Stimulated activated naive B cell treated with anti-CD40 and anti-IgM and Interleukin-4, amounts not matched to agents 10 μg/mL and 1 μg/mL and 100 μg/mL, for 72 hours (primary cell): ENCODE results near the gene PIM1.
"Not testable (repeated sequence)": the region's sequence is repeated elsewhere in the genome, so short reads cannot be mapped to it uniquely, and the experiment has no call there.

Source experiments
- ATAC-seq, 2 donors: fragments of 150-1000 bp; cut with Tn5 transposase; replicated peaks; 2 replicates each; pipeline ENCODE4 v1.10.0; 2021; ENCODE audit warnings: moderate library complexity in 1 of 2
- DNase-seq: peaks from one replicate; pipeline ENCODE4 v3.0.0; 2021
- H3K27ac Mint-ChIP-seq: one replicate; pipeline ENCODE4 v1.8.0; 2022; ENCODE audit warnings: mild to moderate bottlenecking, mixed read lengths
- H3K27me3 Mint-ChIP-seq, 2 donors: one replicate each; pipeline ENCODE4 v1.8.0; 2022; ENCODE audit warnings: mixed read lengths in 2 of 2
- H3K36me3 Mint-ChIP-seq, 2 donors: one replicate each; pipeline ENCODE4 v1.8.0; 2022; ENCODE audit warnings: mixed read lengths in 2 of 2, mild to moderate bottlenecking in 1 of 2
- H3K4me1 Mint-ChIP-seq, 2 donors: one replicate each; pipeline ENCODE4 v1.8.0; 2022; ENCODE audit warnings: mixed read lengths in 2 of 2, mild to moderate bottlenecking in 1 of 2
- H3K4me3 Mint-ChIP-seq, 2 donors: one replicate each; pipeline ENCODE4 v1.8.0; 2022; ENCODE audit warnings: mild to moderate bottlenecking in 2 of 2, mixed read lengths in 2 of 2, moderate library complexity in 1 of 2
- H3K9me3 Mint-ChIP-seq, 2 donors: one replicate each; pipeline ENCODE4 v1.8.0; 2022; ENCODE audit warnings: mixed read lengths in 2 of 2, mild to moderate bottlenecking in 1 of 2

Gene PIM1

GRCh38 chr6:37171970-37172812, 2.2 kb downstream of the PIM1 start:
- H3K4me1 Mint-ChIP-seq: peaks cover 44 to 82% of the 10 kb centered on the region in 2 donors
- peak; percentile 3 to 5 for ATAC-seq

GRCh38 chr6:37172912-37173492, 3.0 kb downstream of the PIM1 start:
- peaks cover 51 to 87% of the 10 kb centered on the region in 2 donors for H3K4me1 Mint-ChIP-seq
- peak overlapping the region; percentile 40 to 49 for H3K4me3 Mint-ChIP-seq
- ATAC-seq (no peak), DNase-seq (no peak)
- H3K27me3 Mint-ChIP-seq: no peaks in the 10 kb centered on the region
- no peaks in the 10 kb centered on the region for H3K9me3 Mint-ChIP-seq
- H3K27ac Mint-ChIP-seq: peak overlapping the region; percentile 51
- peaks cover 31 to 33% of the 10 kb centered on the region in 2 donors for H3K36me3 Mint-ChIP-seq

More at GRCh38 chr6:37171970-37172812, 2.2 kb downstream of the PIM1 start:
- Mint-ChIP-seq H3K4me3 (peak overlapping the region; percentile 91 to 92), H3K27ac (peak overlapping the region; percentile 86), H3K36me3 (peaks cover 31 to 32% of the 10 kb centered on the region in 2 donors), H3K27me3 (no peaks in the 10 kb centered on the region), H3K9me3 (no peaks in the 10 kb centered on the region)
- peak; percentile 73 for DNase-seq

GRCh38 chr6:37173493-37174195, 3.7 kb downstream of the PIM1 start:
- H3K4me1 Mint-ChIP-seq: peaks cover 53 to 85% of the 10 kb centered on the region in 2 donors
- DNase-seq: peak; percentile 37

GRCh38 chr6:37174196-37174514, 4.2 kb downstream of the PIM1 start:
- Mint-ChIP-seq H3K27ac (peak overlapping the region; percentile 31), H3K4me1 (peaks cover 50 to 80% of the 10 kb centered on the region in 2 donors), H3K9me3 (no peaks in the 10 kb centered on the region), H3K27me3 (no peaks in the 10 kb centered on the region), H3K4me3 (peak overlapping the region; percentile 25 to 49), H3K36me3 (peaks cover 31 to 33% of the 10 kb centered on the region in 2 donors)
- no peak for ATAC-seq
- no peak for DNase-seq

More at GRCh38 chr6:37173493-37174195, 3.7 kb downstream of the PIM1 start:
- H3K9me3 Mint-ChIP-seq: no peaks in the 10 kb centered on the region
- H3K27ac Mint-ChIP-seq: peak overlapping the region; percentile 51
- H3K27me3 Mint-ChIP-seq: no peaks in the 10 kb centered on the region
- H3K36me3 Mint-ChIP-seq: peaks cover 31 to 33% of the 10 kb centered on the region in 2 donors
- H3K4me3 Mint-ChIP-seq: peak overlapping the region; percentile 40 to 49
- peak; percentile 20 to 24 for ATAC-seq

GRCh38 chr6:37174515-37175331, 4.8 kb downstream of the PIM1 start:
- H3K36me3 Mint-ChIP-seq: peaks cover 31 to 33% of the 10 kb centered on the region in 2 donors
- no peaks in the 10 kb centered on the region for H3K9me3 Mint-ChIP-seq
- ATAC-seq: no peak
- peak overlapping the region; percentile 51 for H3K27ac Mint-ChIP-seq
- H3K4me1 Mint-ChIP-seq: peaks cover 47 to 75% of the 10 kb centered on the region in 2 donors
- H3K4me3 Mint-ChIP-seq: peak overlapping the region in 1 of 2 donors; percentile 44
- DNase-seq: no peak
- H3K27me3 Mint-ChIP-seq: no peaks in the 10 kb centered on the region

- Mint-ChIP-seq H3K4me1 (peaks cover 47 to 75% of the 10 kb centered on the region in 2 donors), H3K9me3 (no peaks in the 10 kb centered on the region), H3K4me3 (peak overlapping the region; percentile 45 to 47), H3K27ac (peak overlapping the region; percentile 77), H3K27me3 (no peaks in the 10 kb centered on the region), H3K36me3 (peaks cover 31 to 33% of the 10 kb centered on the region in 2 donors)
- peak; percentile 61 for DNase-seq
- peak; percentile 76 to 83 for ATAC-seq
These were observed 5.6 kb downstream of the PIM1 start for GRCh38 chr6:37175332-37176267.

GRCh38 chr6:37176268-37177076, 6.5 kb downstream of the PIM1 start:
- Mint-ChIP-seq H3K4me1 (peaks cover 46 to 69% of the 10 kb centered on the region in 2 donors), H3K27me3 (no peaks in the 10 kb centered on the region), H3K27ac (no peak overlapping the region), H3K36me3 (peaks cover 26 to 28% of the 10 kb centered on the region in 2 donors), H3K9me3 (no peaks in the 10 kb centered on the region), H3K4me3 (peak overlapping the region in 1 of 2 donors; percentile 45)
- ATAC-seq (peak in 1 of 2 donors; percentile 8), DNase-seq (no peak)

GRCh38 chr6:37177077-37177934, 7.4 kb downstream of the PIM1 start:
- peak overlapping the region; percentile 9 to 49 for H3K4me3 Mint-ChIP-seq
- peaks cover 39 to 60% of the 10 kb centered on the region in 2 donors for H3K4me1 Mint-ChIP-seq
- peaks cover 20 to 28% of the 10 kb centered on the region in 2 donors for H3K36me3 Mint-ChIP-seq
- DNase-seq (no peak), ATAC-seq (peak; percentile 21 to 35)
- no peaks in the 10 kb centered on the region for H3K9me3 Mint-ChIP-seq
- no peaks in the 10 kb centered on the region for H3K27me3 Mint-ChIP-seq
- peak overlapping the region; percentile 65 for H3K27ac Mint-ChIP-seq

GRCh38 chr6:37177935-37178517, 8.1 kb downstream of the PIM1 start:
- peaks cover 37 to 56% of the 10 kb centered on the region in 2 donors for H3K4me1 Mint-ChIP-seq
- H3K27me3 Mint-ChIP-seq: no peaks in the 10 kb centered on the region
- peaks cover 20 to 25% of the 10 kb centered on the region in 2 donors for H3K36me3 Mint-ChIP-seq
- no peaks in the 10 kb centered on the region for H3K9me3 Mint-ChIP-seq
- H3K27ac Mint-ChIP-seq: peak overlapping the region; percentile 20
- H3K4me3 Mint-ChIP-seq: no peak overlapping the region
- DNase-seq: no peak
- no peak for ATAC-seq

- H3K36me3 Mint-ChIP-seq: peaks cover 4% of the 10 kb centered on the region in 2 donors
- peaks cover 20 to 39% of the 10 kb centered on the region in 2 donors for H3K4me1 Mint-ChIP-seq
- H3K27ac Mint-ChIP-seq: no peak overlapping the region
- H3K9me3 Mint-ChIP-seq: no peaks in the 10 kb centered on the region
- no peak overlapping the region for H3K4me3 Mint-ChIP-seq
- DNase-seq: no peak
- no peak for ATAC-seq
- no peaks in the 10 kb centered on the region for H3K27me3 Mint-ChIP-seq
These were observed 10.1 kb downstream of the PIM1 start for GRCh38 chr6:37180075-37180474.

GRCh38 chr6:37180610-37181009, 10.7 kb downstream of the PIM1 start:
- not testable (repeated sequence) for H3K4me3 Mint-ChIP-seq

More at GRCh38 chr6:37180610-37181009, 10.7 kb downstream of the PIM1 start:
- H3K4me1 Mint-ChIP-seq: peaks cover 18 to 34% of the 10 kb centered on the region in 2 donors
- peak overlapping the region; percentile 31 for H3K27ac Mint-ChIP-seq
- not testable (repeated sequence) for ATAC-seq, H3K9me3 Mint-ChIP-seq, H3K36me3 Mint-ChIP-seq, H3K27me3 Mint-ChIP-seq, DNase-seq
